RPMI7951 (cell line): Measurements from ENCODE around the gene LAMA5. TPM values are rescaled to one million over a fixed set of nuclear protein-coding genes. Genes with fewer than 3 reads are reported as not detected.

Experiments
- DNase-seq: peaks from one replicate; pipeline ENCODE4 v3.0.0-alpha.2; 2012; ENCODE audit warnings: low read depth
- total RNA-seq: library from RNA; depleted of rRNA; stranded (reverse); fragments of >200 nt; shearing (Covaris generic); gene quantifications from 2 replicates; pipeline ENCODE4 v1.2.3, GENCODE V29; 2014; rRNA removed

LAMA5 gene
- total RNA-seq, 1 experiment from 2014 or later, result 36.6 TPM

DNA sequence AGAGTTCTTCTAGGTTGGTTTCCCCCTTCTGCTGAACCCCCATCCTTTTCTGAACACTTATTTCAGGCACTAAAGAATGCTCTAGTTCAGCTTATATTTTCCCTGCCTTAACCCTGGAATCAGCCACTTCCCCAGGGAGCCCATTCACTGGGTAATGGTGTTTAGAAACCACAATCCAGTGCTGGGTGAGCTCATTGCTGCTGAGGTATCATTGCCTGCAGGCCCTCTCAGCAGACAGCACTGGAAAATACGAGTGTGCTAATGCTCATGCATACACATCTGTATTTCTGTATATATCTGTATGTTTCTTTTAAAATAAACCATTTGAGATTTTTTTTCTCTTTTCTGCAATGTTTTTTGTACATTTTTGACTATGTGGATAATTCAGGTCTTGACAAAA is 101.7 kb downstream of the LAMA5 start:
- DNase-seq, result no peak

DNA sequence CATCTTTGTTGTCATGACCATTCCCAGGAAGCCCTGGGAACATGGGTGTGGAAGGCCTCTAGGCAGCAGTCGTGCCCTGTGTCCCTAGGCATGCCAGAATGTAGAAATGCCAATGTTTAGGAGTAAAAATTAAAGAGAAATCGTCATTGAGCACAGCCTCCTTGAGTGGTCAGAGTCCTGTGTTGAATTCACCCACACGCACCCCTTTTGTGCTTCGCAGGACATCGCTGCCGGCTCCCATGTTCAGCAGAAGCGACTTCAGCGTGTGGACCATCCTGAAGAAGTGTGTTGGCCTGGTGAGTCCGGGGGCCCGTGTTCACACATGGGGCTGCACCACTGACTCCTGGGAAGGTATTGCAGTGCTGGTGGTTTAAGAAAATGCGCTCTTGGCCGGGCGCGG is 103.7 kb downstream of the LAMA5 start:
- DNase-seq, result no peak

DNA sequence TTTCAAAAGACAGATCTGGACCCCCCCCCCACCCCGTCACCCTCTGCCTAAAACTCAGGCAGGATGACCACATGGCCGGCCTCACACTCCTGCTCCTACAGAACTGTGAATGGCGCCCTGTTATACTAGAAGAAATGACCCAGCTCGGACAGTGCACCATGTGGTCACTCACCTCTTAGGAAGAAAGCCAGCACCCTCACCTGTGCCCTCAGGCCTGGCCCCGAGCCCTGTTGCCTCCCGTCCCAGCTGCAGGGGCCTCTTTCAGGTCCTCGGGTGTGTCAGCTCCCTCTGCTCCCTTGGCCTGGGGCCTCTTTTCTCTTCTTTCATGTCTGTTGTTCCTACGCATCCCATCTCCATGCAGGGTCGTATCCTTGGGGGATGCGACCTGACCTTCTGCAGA is 105.0 kb downstream of the LAMA5 start:
- no peak for DNase-seq

DNA sequence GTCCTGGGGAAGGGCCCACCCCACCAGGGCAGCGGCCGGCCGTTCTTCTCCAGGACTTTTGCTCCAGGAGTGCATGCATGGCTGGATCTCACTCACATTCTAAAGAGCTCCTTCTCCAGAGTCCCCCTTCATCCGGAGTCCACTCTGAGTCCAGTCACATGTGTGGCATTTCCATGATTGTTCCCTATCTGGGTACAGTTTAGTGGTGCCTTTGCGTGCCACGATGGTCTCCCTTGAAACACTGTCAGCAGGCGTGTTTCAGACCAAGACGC is 107.9 kb downstream of the LAMA5 start:
- DNase-seq, result no peak

Other genes with a start within 250 kb of the LAMA5 start
- 39.4 and 39.9 TPM in 2 replicates for gene LSM14B, start 244.8 kb downstream of the LAMA5 start, total RNA-seq
- gene PSMA7, start 223.9 kb downstream of the LAMA5 start, total RNA-seq, result 878 and 1,048 TPM in 2 replicates
- gene SS18L1, start 223.5 kb downstream of the LAMA5 start, total RNA-seq, result 8.6 and 10.7 TPM in 2 replicates
- gene MTG2, start 184.3 kb downstream of the LAMA5 start, total RNA-seq, result 21.1 and 28.1 TPM in 2 replicates
- gene HRH3, start 147.0 kb downstream of the LAMA5 start, total RNA-seq, result not detected in 2 replicates
- 17.8 and 18.6 TPM in 2 replicates for gene OSBPL2, start 128.8 kb downstream of the LAMA5 start, total RNA-seq
- 215 and 229 TPM in 2 replicates for gene ADRM1, start 64.3 kb downstream of the LAMA5 start, total RNA-seq
- 2,665 and 2,752 TPM in 2 replicates for gene RPS21, start 19.8 kb upstream of the LAMA5 start, total RNA-seq
- 4.7 and 7.0 TPM in 2 replicates for gene CABLES2, start 40.0 kb upstream of the LAMA5 start, total RNA-seq
- not detected in 2 replicates for gene RBBP8NL, start 60.2 kb upstream of the LAMA5 start, total RNA-seq
- not detected in 2 replicates for gene GATA5, start 108.7 kb upstream of the LAMA5 start, total RNA-seq